ENCODE results near the gene EEF1G. TPM values are rescaled to one million over a fixed set of nuclear protein-coding genes. Genes with fewer than 3 reads are reported as not detected.

Gene EEF1G
- total and polyA plus RNA-seq, 11 donors = 549 to 1,190 (median 929) TPM

- Histone ChIP-seq H3K27me3 (no peaks in the 10 kb centered on the region), H3K4me1 (peaks cover 0 to 43% (median 13%) of the 10 kb centered on the region in 12 donors), H3K4me3 (no peak overlapping the region), H3K9me3 (no peaks in the 10 kb centered on the region), H3K36me3 (peaks cover 0 to 71% (median 35%) of the 10 kb centered on the region in 9 donors), H3K27ac (no peak overlapping the region)
- TF ChIP-seq POLR2A (IDR thresholded peaks at IDR 0.05) (no peak), CTCF (IDR thresholded peaks at IDR 0.05) (no peak)
- intact Hi-C loops (cut with DNase I) = no loop called here
- WGBS, 4 donors = 94 to 97% (median 96%) methylated on average over 14 to 15 of the region's 15 CpGs
- ATAC-seq (no peak), DNase-seq (no peak)
These were observed 32.2 kb upstream of the EEF1G start for GRCh38 chr11:62605902-62606301.

- TF ChIP-seq CTCF (IDR thresholded peaks at IDR 0.05) (no peak), POLR2A (IDR thresholded peaks at IDR 0.05) (no peak)
- Histone ChIP-seq H3K4me3 (no peak overlapping the region), H3K4me1 (peaks cover 0 to 41% (median 14%) of the 10 kb centered on the region in 12 donors), H3K27ac (no peak overlapping the region), H3K36me3 (peaks cover 0 to 67% (median 32%) of the 10 kb centered on the region in 9 donors), H3K9me3 (no peaks in the 10 kb centered on the region), H3K27me3 (no peaks in the 10 kb centered on the region)
- intact Hi-C loops (cut with DNase I) = no loop called here
- whole genome bisulfite sequencing, 4 donors = 90 to 96% (median 92%) methylated on average over 5 to 6 of the region's 6 CpGs
- ATAC-seq (no peak), DNase-seq (peak in 2 of 5 donors; percentile 14 to 51)
These were observed 31.8 kb upstream of the EEF1G start for GRCh38 chr11:62605467-62605866.

GRCh38 chr11:62604460-62605120, 30.9 kb upstream of the EEF1G start:
- Histone ChIP-seq H3K4me3 (no peak overlapping the region), H3K36me3 (peaks cover 0 to 67% (median 31%) of the 10 kb centered on the region in 9 donors), H3K4me1 (peaks cover 4 to 41% (median 22%) of the 10 kb centered on the region in 12 donors), H3K27ac (no peak overlapping the region), H3K9me3 (no peaks in the 10 kb centered on the region), H3K27me3 (no peaks in the 10 kb centered on the region)
- intact Hi-C loops (cut with DNase I) = loop anchor here in 1 of 10 donors (5.0 kb wide), 1 partner anchor 73 kb away; the partner anchor contains the start of gene UBXN1
- TF ChIP-seq CTCF (IDR thresholded peaks at IDR 0.05) (no peak), POLR2A (IDR thresholded peaks at IDR 0.05) (no peak)
- ATAC-seq = no peak
- peak in 1 of 5 donors; percentile 11 for DNase-seq
- 79 to 87% (median 87%) methylated on average over 13 of the region's 13 CpGs for WGBS, 4 donors

GRCh38 chr11:62603776-62604299, 30.1 kb upstream of the EEF1G start:
- no peaks in the 10 kb centered on the region for H3K9me3 ChIP-seq
- H3K27me3 ChIP-seq = no peaks in the 10 kb centered on the region
- no peak overlapping the region for H3K27ac ChIP-seq
- ATAC-seq (no peak), DNase-seq (peak in 1 of 5 donors; percentile 17)
- intact Hi-C loops (cut with DNase I) = loop anchor here in 1 of 10 donors (5.0 kb wide), 1 partner anchor 73 kb away; the partner anchor contains the start of gene UBXN1
- H3K4me3 ChIP-seq = no peak overlapping the region
- peaks cover 4 to 48% (median 27%) of the 10 kb centered on the region in 12 donors for H3K4me1 ChIP-seq
- 92 to 95% (median 94%) methylated on average over 8 of the region's 8 CpGs for WGBS, 4 donors
- peaks cover 0 to 61% (median 31%) of the 10 kb centered on the region in 9 donors for H3K36me3 ChIP-seq
- TF ChIP-seq POLR2A (IDR thresholded peaks at IDR 0.05) (no peak), CTCF (IDR thresholded peaks at IDR 0.05) (no peak)
